ENCODE results near the gene SLC25A18.
A peak's percentile ranks its signal among the peaks of the same experiment; 100 is the strongest.

The SLC25A18 gene

GRCh38 chr22:17627961-17628405 is 64.7 kb downstream of the SLC25A18 start:
- H3K4me3 ChIP-seq (replicated peaks in 1 of 2; ENCODE audit: low read depth in 2 of 2, low read length in 2 of 2) = peak overlapping the region; percentile 99 to 100
- no peak for TF ChIP-seq CTCF (IDR thresholded peaks at IDR 0.05; ENCODE audit: low read depth, low read length)
- no peak for DNase-seq (ENCODE audit: low read depth in 2 of 2)

- peak; percentile 98 for DNase-seq (ENCODE audit: low read depth in 2 of 2)
- H3K4me3 ChIP-seq (replicated peaks in 1 of 2; ENCODE audit: low read depth in 2 of 2, low read length in 2 of 2) = peak within 1 kb of the TSS; percentile 99 to 100
- TF ChIP-seq CTCF (IDR thresholded peaks at IDR 0.05; ENCODE audit: low read depth, low read length) = no peak
Measured at GRCh38 chr22:17628406-17629172, 65.3 kb downstream of the SLC25A18 start, which contains the start of gene ATP6V1E1. ATP6V1E1 (minus strand) TSS chr22:17628749; CDS start chr22:17628635, 114 bp downstream.

GRCh38 chr22:17629173-17629489 is 65.8 kb downstream of the SLC25A18 start:
- DNase-seq (ENCODE audit: low read depth in 2 of 2) = no peak
- peak overlapping the region; percentile 99 to 100 for H3K4me3 ChIP-seq (replicated peaks in 1 of 2; ENCODE audit: low read depth in 2 of 2, low read length in 2 of 2)
- TF ChIP-seq CTCF (IDR thresholded peaks at IDR 0.05; ENCODE audit: low read depth, low read length) = no peak

GRCh38 chr22:17629641-17630040 is 66.3 kb downstream of the SLC25A18 start:
- DNase-seq (ENCODE audit: low read depth in 2 of 2) = no peak
- peak overlapping the region in 1 of 2 donors; percentile 100 for H3K4me3 ChIP-seq (replicated peaks in 1 of 2; ENCODE audit: low read depth in 2 of 2, low read length in 2 of 2)
- no peak for TF ChIP-seq CTCF (IDR thresholded peaks at IDR 0.05; ENCODE audit: low read depth, low read length)

- no peak for TF ChIP-seq CTCF (IDR thresholded peaks at IDR 0.05; ENCODE audit: low read depth, low read length)
- no peak for DNase-seq (ENCODE audit: low read depth in 2 of 2)
Measured at GRCh38 chr22:17631076-17631565, 67.8 kb downstream of the SLC25A18 start.

GRCh38 chr22:17633217-17633997 is 70.1 kb downstream of the SLC25A18 start:
- DNase-seq (ENCODE audit: low read depth in 2 of 2) = peak; percentile 71 to 77
- H3K4me3 ChIP-seq (replicated peaks in 1 of 2; ENCODE audit: low read depth in 2 of 2, low read length in 2 of 2) = no peak overlapping the region
- no peak for TF ChIP-seq CTCF (IDR thresholded peaks at IDR 0.05; ENCODE audit: low read depth, low read length)

More at GRCh38 chr22:17631076-17631565, 67.8 kb downstream of the SLC25A18 start:
- no peak overlapping the region for H3K4me3 ChIP-seq (replicated peaks in 1 of 2; ENCODE audit: low read depth in 2 of 2, low read length in 2 of 2)
